ENCODE results near the gene TNFRSF6B.

TNFRSF6B gene

GRCh38 chr20:63680857-63681608, 15.4 kb upstream of the TNFRSF6B start:
- TF ChIP-seq CTCF (IDR thresholded peaks at IDR 0.05; ENCODE audit: low read depth, low read length), result no peak
- H3K4me3 ChIP-seq (ENCODE audit: low read depth, low read length), result no peak overlapping the region

GRCh38 chr20:63681609-63682142, 14.8 kb upstream of the TNFRSF6B start:
- no peak overlapping the region for H3K4me3 ChIP-seq (ENCODE audit: low read depth, low read length)
- no peak for TF ChIP-seq CTCF (IDR thresholded peaks at IDR 0.05; ENCODE audit: low read depth, low read length)

GRCh38 chr20:63682384-63683139, 13.9 kb upstream of the TNFRSF6B start:
- H3K4me3 ChIP-seq (ENCODE audit: low read depth, low read length), result no peak overlapping the region
- no peak for TF ChIP-seq CTCF (IDR thresholded peaks at IDR 0.05; ENCODE audit: low read depth, low read length)

GRCh38 chr20:63685269-63686026, 11.0 kb upstream of the TNFRSF6B start:
- H3K4me3 ChIP-seq (ENCODE audit: low read depth, low read length), result no peak overlapping the region
- TF ChIP-seq CTCF (IDR thresholded peaks at IDR 0.05; ENCODE audit: low read depth, low read length), result no peak

GRCh38 chr20:63686094-63686491, 10.4 kb upstream of the TNFRSF6B start:
- H3K4me3 ChIP-seq (ENCODE audit: low read depth, low read length), result no peak overlapping the region
- TF ChIP-seq CTCF (IDR thresholded peaks at IDR 0.05; ENCODE audit: low read depth, low read length), result no peak

- H3K4me3 ChIP-seq (ENCODE audit: low read depth, low read length), result no peak overlapping the region
- no peak for TF ChIP-seq CTCF (IDR thresholded peaks at IDR 0.05; ENCODE audit: low read depth, low read length)
Observed at GRCh38 chr20:63686492-63687321, 9.7 kb upstream of the TNFRSF6B start.
